Measurements from ENCODE around the gene PEMT. TPM values are rescaled to one million over a fixed set of nuclear protein-coding genes. Genes with fewer than 3 reads are reported as not detected.

PEMT gene
- total RNA-seq, 3 donors from 2014 or later (not counting 1 experiment from before 2014, with no cell fraction given) = 10.3 to 13.6 (median 12.6) TPM

DNA sequence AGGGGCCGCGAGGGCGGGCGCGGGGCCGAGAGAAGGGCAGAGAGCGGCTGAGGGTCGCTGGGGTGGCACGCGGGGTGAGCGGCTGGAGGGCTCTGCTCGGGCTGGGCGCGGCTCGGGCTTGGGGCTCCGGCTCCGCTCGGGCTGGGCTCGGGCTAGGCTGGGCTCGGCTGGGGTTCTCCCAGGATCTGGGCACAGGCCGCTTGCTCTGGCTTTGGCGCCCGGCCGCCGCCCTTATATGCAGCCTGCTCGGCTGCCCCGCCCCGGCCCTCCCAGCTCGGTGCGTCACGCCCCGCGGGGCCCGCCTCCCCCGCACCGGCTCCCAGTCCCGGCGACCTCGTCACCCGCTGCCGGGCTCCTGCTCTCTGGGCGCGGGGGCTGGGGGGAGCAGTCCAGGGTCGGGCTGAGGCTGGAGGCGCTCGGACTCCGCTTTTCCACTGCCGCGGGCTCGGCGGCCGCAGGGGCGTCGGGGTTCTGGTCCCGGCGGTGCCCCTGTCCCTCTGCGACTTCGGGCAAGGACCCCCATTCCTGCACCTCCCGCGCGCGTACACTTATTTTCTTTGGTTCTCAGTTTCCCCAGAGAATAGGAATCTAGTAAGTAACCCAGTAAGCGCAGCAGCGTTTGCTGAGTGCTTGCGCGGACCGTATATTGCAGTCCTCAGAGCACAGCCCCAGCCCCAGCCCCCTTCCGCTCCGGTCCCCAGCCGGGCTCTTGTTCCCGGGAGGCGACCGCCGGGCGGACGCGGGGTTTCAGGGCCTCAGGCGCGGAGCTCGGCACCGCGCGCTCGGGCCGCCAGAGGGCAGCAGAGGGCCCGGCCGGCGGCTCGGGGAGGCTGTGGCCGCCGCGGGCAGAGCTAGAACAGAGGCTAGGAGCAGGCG, 95.1 kb downstream of the PEMT start, which contains the start of gene RASD1:
Gene RASD1, minus strand, starts transcription at position 207 of the 876 bp plus-strand sequence. CDS start 214 bp downstream, outside the sequence.
- H3K4me3 ChIP-seq (ENCODE audit: low read length) = peak within 1 kb of the TSS; percentile 50
- peak within 1 kb of the TSS in 1 of 2 donors; percentile 48 for H3K27ac Mint-ChIP-seq
- no peaks in the 10 kb centered on the region for H3K36me3 Mint-ChIP-seq
- H3K9me3 ChIP-seq (ENCODE audit: control insufficient read depth, insufficient read depth, low read length) = no peaks in the 10 kb centered on the region
- intact Hi-C loops (cut with micrococcal nuclease) = loop anchor here (1.0 kb wide), 3 partner anchors 141 to 537 kb away; no protein-coding TSS in a partner anchor
- H3K9me3 Mint-ChIP-seq = no peaks in the 10 kb centered on the region
- peaks cover 11% of the 10 kb centered on the region for H3K36me3 ChIP-seq (ENCODE audit: control insufficient read depth, insufficient read depth, low read length)
- peak; percentile 79 to 88 for DNase-seq
- peak within 1 kb of the TSS; percentile 3 for H3K27ac ChIP-seq (ENCODE audit: low read length)
- TF ChIP-seq, protein P1, sequence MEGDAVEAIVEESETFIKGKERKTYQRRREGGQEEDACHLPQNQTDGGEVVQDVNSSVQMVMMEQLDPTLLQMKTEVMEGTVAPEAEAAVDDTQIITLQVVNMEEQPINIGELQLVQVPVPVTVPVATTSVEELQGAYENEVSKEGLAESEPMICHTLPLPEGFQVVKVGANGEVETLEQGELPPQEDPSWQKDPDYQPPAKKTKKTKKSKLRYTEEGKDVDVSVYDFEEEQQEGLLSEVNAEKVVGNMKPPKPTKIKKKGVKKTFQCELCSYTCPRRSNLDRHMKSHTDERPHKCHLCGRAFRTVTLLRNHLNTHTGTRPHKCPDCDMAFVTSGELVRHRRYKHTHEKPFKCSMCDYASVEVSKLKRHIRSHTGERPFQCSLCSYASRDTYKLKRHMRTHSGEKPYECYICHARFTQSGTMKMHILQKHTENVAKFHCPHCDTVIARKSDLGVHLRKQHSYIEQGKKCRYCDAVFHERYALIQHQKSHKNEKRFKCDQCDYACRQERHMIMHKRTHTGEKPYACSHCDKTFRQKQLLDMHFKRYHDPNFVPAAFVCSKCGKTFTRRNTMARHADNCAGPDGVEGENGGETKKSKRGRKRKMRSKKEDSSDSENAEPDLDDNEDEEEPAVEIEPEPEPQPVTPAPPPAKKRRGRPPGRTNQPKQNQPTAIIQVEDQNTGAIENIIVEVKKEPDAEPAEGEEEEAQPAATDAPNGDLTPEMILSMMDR (IDR thresholded peaks at IDR 0.05) = peak; percentile 99
- ATAC-seq = peak; percentile 87 to 92 (median 88)
- peaks cover 5 to 8% of the 10 kb centered on the region in 2 donors for H3K27me3 Mint-ChIP-seq (ENCODE audit: low read depth in 2 of 2)
- H3K27me3 ChIP-seq (ENCODE audit: control insufficient read depth, insufficient read depth, low read length) = peaks cover 6% of the 10 kb centered on the region
- H3K4me1 Mint-ChIP-seq = peaks cover 6 to 16% of the 10 kb centered on the region in 2 donors
- WGBS (ENCODE audit: insufficient coverage) = under 1% methylated on average over 93 of the region's 93 CpGs
- peak within 1 kb of the TSS; percentile 92 for H3K4me3 Mint-ChIP-seq
- H3K4me1 ChIP-seq (ENCODE audit: control insufficient read depth, insufficient read depth, low read length) = peaks cover 19% of the 10 kb centered on the region

DNA sequence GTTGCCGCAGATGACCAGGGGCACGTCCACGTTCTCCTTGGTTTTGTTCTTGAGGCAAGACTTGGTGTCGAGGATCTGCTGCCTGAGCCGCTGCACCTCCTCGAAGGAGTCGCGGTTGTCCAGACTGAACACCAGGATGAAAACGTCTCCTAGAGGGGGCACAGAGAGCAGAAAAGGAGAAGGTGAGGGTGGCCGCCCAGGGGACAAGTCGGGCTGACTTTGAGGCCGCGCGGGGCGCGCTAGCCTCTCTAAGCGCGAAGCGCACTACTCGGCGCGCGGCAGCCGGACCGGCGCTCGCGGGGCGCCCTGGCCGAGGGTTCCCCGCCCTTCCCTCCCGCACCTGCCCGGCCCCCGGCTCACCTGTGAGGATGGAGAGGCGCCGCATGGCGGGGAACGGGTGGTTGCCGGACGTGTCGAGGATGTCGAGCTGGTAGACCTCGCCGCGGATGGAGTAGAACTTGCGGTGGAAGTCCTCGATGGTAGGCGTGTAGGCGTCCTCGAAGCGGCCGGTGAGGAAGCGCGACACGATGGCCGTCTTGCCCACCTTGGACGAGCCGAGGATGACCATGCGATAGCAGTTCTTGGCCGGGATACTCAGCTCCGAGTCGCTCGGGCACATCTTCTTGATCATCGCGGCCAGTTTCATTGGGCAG, 95.8 kb downstream of the PEMT start:
- H3K4me3 ChIP-seq (ENCODE audit: low read length) = peak overlapping the region; percentile 29
- Mint-ChIP-seq H3K36me3 (no peaks in the 10 kb centered on the region), H3K4me3 (peak overlapping the region; percentile 92), H3K27me3 (ENCODE audit: low read depth in 2 of 2) (peaks cover 5 to 8% of the 10 kb centered on the region in 2 donors), H3K4me1 (peaks cover 6 to 16% of the 10 kb centered on the region in 2 donors), H3K27ac (peak overlapping the region in 1 of 2 donors; percentile 48), H3K9me3 (no peaks in the 10 kb centered on the region)
- H3K27me3 ChIP-seq (ENCODE audit: control insufficient read depth, insufficient read depth, low read length) = peaks cover 6% of the 10 kb centered on the region
- intact Hi-C loops (cut with micrococcal nuclease) = loop anchor here (1.0 kb wide), 2 partner anchors 140 to 538 kb away; no protein-coding TSS in a partner anchor
- no peaks in the 10 kb centered on the region for H3K9me3 ChIP-seq (ENCODE audit: control insufficient read depth, insufficient read depth, low read length)
- no peak overlapping the region for H3K27ac ChIP-seq (ENCODE audit: low read length)
- DNase-seq (peak in 1 of 2 donors; percentile 51), ATAC-seq (peak in 2 of 3 donors; percentile 3 to 14)
- peaks cover 16% of the 10 kb centered on the region for H3K36me3 ChIP-seq (ENCODE audit: control insufficient read depth, insufficient read depth, low read length)
- TF ChIP-seq, protein P1 (IDR thresholded peaks at IDR 0.05) = no peak
- H3K4me1 ChIP-seq (ENCODE audit: control insufficient read depth, insufficient read depth, low read length) = peaks cover 19% of the 10 kb centered on the region
- WGBS (ENCODE audit: insufficient coverage) = under 1% methylated on average over 65 of the region's 65 CpGs

DNA sequence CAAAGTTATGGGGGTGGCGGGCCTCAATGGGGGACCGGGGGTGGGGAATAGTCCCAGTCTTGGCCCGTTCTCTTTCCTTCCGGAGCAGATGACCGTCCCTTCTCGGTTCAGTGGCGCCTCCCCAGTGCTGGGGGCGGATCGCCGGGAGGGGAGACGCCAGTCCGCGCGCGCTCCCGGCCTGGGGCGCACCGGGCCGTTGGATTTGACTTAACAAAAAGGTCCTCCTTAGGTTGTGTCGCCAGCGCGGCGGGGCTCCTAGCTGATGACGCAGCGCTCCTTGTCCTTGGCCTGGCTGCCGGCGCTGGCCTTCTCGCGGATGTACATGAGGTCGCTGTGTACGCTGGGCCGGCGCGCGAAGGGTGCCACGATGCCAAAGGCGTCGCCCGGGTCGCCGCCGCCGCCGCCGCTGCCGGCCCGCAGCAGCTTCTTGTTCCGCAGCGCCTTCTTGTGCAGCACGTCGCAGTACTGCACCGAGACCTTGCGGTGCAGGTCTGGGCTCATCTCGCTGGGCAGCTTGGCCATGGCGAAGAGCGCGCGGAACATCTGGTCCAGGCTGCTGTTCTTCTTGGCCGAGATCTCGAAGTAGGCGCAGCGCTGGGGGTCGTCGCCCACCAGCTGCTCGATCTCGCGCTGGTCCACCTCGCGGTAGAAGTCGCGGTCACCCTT, 96.5 kb downstream of the PEMT start:
- Histone ChIP-seq H3K36me3 (ENCODE audit: control insufficient read depth, insufficient read depth, low read length) (peaks cover 16% of the 10 kb centered on the region), H3K4me1 (ENCODE audit: control insufficient read depth, insufficient read depth, low read length) (peaks cover 19% of the 10 kb centered on the region), H3K27me3 (ENCODE audit: control insufficient read depth, insufficient read depth, low read length) (peaks cover 6% of the 10 kb centered on the region), H3K4me3 (ENCODE audit: low read length) (no peak overlapping the region), H3K9me3 (ENCODE audit: control insufficient read depth, insufficient read depth, low read length) (no peaks in the 10 kb centered on the region), H3K27ac (ENCODE audit: low read length) (no peak overlapping the region)
- H3K4me3 Mint-ChIP-seq = peak overlapping the region; percentile 92
- intact Hi-C loops (cut with micrococcal nuclease) = no loop called here
- no peaks in the 10 kb centered on the region for H3K36me3 Mint-ChIP-seq
- H3K4me1 Mint-ChIP-seq = peaks cover 6 to 16% of the 10 kb centered on the region in 2 donors
- peaks cover 5 to 6% of the 10 kb centered on the region in 2 donors for H3K27me3 Mint-ChIP-seq (ENCODE audit: low read depth in 2 of 2)
- 6% methylated on average over 71 of the region's 71 CpGs for WGBS (ENCODE audit: insufficient coverage)
- peak overlapping the region in 1 of 2 donors; percentile 48 for H3K27ac Mint-ChIP-seq
- H3K9me3 Mint-ChIP-seq = no peaks in the 10 kb centered on the region
- DNase-seq (peak in 1 of 2 donors; percentile 40), ATAC-seq (no peak)
- TF ChIP-seq, protein P1 (IDR thresholded peaks at IDR 0.05) = no peak

All from natural killer cell (primary cell).